ENCODE data around the gene ACVR2A.

Gene ACVR2A

GRCh38 chr2:147855977-147856376 is 11.1 kb downstream of the ACVR2A start:
- DNase-seq: no peak

- DNase-seq: no peak
Measured at GRCh38 chr2:147860009-147860408, 15.2 kb downstream of the ACVR2A start.

GRCh38 chr2:147862859-147863516 is 18.2 kb downstream of the ACVR2A start:
- DNase-seq: no peak

DNA sequence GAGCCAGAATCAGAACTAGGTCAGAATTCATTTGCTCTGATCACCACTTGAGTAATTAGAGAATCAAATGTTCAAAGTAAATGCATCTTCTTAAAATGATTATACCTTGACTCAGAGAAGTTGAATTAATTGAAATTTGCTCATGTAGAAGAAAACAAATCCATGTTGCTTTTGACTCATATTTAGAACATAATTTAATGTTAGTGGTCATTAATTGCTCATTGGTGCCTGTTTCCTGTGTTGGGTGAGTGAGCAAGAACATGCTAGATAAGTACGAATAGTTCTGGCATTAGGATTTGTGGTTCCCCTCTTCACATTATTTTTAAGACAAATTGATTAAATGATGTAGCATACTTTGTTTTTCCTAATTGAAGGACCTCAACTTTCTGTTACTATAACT is 19.0 kb downstream of the ACVR2A start:
- DNase-seq: no peak

GRCh38 chr2:147865560-147865959 is 20.7 kb downstream of the ACVR2A start:
- DNase-seq: no peak

- no peak for DNase-seq
Measured at GRCh38 chr2:147867050-147867449, 22.2 kb downstream of the ACVR2A start.

- DNase-seq: no peak
Measured at GRCh38 chr2:147869934-147870333, 25.1 kb downstream of the ACVR2A start.

DNA sequence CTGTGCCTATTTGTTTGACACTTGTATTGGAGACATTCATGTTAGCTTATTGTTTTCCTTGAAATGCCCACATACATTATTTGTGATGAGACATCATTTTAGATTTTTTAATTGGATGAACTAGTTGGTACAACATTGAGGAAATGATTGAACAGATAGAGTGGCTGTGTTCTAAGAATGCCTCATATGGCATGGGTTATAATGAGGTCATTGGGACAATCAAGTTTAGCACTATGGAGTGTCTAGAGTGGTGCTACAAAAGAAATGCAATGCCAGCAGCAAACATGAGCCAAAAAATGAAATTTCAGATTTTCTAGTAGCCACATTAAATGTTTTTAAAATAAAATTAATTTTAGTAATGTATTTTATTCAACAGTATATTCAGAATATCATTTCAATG is 28.1 kb downstream of the ACVR2A start:
- no peak for DNase-seq

GRCh38 chr2:147873859-147874483 is 29.1 kb downstream of the ACVR2A start:
- DNase-seq: no peak

DNA sequence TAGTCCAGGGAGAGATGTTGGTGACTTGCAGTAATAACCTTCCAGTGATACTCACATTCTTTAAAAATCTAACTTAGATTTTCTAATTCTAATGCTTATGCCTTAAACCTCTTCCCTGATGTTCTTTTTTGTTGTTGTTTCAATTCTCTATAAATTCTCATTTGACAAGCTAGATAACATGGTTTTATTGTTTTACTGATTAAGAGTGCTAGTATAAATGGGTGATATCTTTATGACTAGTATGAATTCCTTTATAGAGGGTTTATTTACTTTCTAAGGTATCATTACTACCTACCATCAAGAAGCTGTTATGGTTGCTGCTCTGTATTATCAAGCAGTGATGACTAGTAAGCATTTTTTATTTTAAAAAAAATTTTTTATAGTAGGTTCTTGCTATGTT is 35.0 kb downstream of the ACVR2A start:
- DNase-seq: no peak

DNA sequence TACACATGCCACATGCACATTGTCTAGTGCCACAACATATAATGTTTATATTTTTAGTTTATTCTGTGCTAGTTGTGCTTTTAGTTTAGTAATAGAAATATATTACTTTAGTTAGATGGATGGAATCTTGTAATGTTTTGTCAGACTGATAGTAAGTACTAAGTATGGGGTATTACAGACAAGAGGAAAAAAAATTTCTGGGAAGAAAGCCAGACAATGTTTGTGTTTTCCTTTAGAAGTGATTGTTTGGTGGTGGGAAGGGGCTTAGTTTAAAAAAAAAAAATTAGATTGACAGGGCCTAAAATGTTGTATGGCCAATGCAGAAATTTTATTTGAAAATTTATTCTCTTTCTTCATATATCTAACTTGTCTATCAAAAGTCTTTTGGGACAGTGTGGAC is 37.8 kb downstream of the ACVR2A start:
- DNase-seq: no peak

DNA sequence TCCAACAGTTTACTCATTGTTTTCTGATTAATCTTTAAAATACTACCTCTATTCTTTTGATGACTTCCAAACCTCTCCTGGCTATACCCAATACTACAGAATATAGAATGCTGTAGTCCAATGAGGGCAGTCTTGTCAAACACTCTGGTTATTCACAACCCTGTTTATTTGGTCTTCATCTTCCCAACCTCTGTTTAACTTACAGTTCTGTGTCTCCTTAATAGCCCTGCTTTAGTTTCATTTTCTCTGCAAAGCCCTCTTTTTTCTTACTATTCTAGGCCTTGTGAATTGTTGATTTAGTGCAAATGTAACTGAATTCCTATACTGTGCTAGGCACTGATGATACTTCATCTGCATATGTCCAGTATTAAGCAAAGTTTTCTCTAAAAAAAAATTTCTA is 40.0 kb downstream of the ACVR2A start:
- no peak for DNase-seq

DNA sequence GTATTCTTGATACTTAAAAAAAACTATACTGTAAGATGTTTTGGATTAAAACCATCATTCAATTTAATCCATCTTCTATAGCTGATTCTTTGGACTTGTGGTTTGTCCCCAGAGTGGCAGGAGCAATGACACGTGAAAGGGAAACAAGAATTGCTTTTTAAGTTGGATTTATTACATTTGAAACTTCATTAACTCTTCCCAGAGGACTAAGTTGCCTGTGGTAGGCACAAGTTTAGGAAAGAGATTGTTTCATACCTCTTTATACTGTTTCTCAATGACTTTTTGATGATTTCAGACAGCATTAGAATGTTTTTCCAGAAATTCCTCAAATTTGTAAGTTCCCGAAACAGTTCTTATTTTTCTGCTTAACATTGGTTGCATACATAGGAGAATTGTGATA is 41.3 kb downstream of the ACVR2A start:
- no peak for DNase-seq

GRCh38 chr2:147888680-147889079 is 43.9 kb downstream of the ACVR2A start:
- no peak for DNase-seq

- DNase-seq: no peak
Measured at GRCh38 chr2:147904051-147904450, 59.2 kb downstream of the ACVR2A start.

- DNase-seq: no peak
Measured at GRCh38 chr2:147909178-147909577, 64.3 kb downstream of the ACVR2A start.

- DNase-seq: peak in 4 of 5 donors; percentile 2 to 52 (median 25)
Measured at GRCh38 chr2:147910990-147911473, 66.2 kb downstream of the ACVR2A start.

DNA sequence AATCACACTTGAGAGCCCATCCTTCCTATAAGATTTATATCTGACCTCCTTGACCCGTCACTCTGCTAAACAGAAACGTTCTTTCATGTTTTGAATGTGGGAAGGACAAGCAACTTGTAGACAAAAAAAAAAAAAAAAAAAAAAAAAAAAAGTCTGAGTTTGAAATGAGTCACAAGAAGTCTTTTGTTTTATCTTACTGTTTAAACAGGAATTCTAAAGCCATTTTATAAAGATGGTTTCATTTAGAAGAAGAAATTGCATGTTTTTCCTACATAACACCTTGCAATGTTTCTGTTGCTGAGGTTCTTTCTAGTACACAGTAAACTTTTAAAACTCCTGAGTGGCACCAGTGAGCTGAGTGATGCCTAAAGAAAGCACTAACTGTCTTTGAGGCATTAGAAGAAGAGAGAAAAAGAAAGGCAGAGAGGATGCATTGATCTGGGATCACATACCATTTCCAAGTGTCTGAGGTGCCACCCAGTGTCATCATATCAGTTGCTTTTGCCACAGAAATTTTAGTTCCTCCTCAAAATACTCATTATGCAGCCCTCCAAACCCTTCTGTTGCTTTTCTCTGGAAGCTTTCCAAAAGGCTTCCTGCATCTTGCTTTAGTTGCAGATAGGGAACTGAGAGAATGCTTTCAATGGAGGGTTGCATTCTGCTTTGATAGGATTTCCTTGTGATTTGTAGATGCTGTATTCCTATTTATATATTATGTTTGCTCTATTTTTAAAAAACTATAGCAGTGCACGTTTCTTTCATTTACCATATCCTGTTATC is 69.1 kb downstream of the ACVR2A start:
- DNase-seq: no peak

GRCh38 chr2:147916067-147916466 is 71.2 kb downstream of the ACVR2A start:
- no peak for DNase-seq

GRCh38 chr2:147916723-147917122 is 71.9 kb downstream of the ACVR2A start:
- DNase-seq: no peak

DNA sequence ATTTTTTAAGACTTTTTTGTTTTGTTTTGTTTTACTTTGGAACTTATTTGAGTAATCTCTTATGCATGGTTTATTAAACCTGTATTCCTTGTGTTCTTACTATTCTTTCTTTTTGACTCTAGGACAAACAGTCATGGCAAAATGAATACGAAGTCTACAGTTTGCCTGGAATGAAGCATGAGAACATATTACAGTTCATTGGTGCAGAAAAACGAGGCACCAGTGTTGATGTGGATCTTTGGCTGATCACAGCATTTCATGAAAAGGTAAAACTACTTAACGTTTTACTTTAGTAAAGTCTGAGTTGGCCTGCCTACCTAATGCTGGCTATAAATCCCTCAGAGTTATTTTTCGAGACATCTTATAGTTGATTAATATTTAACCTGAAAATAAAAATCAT is 72.3 kb downstream of the ACVR2A start:
- no peak for DNase-seq

- no peak for DNase-seq
Measured at GRCh38 chr2:147923846-147924245, 79.0 kb downstream of the ACVR2A start.

GRCh38 chr2:147924647-147925046 is 79.8 kb downstream of the ACVR2A start:
- no peak for DNase-seq

- DNase-seq: no peak
Measured at GRCh38 chr2:147925886-147926285, 81.1 kb downstream of the ACVR2A start.

All from T-helper 1 cell (primary cell).